Measurements from ENCODE around the gene EEF1A2.

Gene EEF1A2

DNA sequence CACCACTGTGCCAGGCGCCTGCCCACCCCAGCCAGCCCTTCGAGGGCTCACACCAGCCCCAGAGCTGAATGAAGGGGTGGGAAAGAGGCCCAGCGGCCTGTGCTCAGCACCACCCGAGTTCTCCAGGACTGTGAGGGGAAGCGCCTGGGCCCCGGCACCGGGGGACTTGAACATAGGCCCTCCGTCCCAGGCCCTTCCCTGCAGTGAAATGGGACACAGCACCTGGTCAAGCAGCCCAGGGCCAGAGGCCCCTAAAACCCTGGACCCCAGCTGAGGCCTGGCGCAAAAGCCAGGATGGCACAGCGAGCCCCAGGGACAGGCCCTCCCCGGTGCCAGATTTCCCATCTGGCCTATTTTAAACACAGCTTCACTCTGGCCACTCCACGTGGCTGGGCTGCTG is 30.5 kb downstream of the EEF1A2 start:
- H3K27ac ChIP-seq (ENCODE audit: low read length): no peak overlapping the region
- no peaks in the 10 kb centered on the region for H3K4me1 ChIP-seq (ENCODE audit: insufficient read depth, low read length)
- ATAC-seq (ENCODE audit: insufficient read depth, low read depth) (no peak), DNase-seq (no peak)
- H3K4me2 ChIP-seq (ENCODE audit: insufficient read depth, low read length): no peak overlapping the region
- H3K27me3 ChIP-seq (ENCODE audit: insufficient read depth, low read length, poor library complexity): no peaks in the 10 kb centered on the region
- no peak for TF ChIP-seq EZH2 (IDR thresholded peaks at IDR 0.05; ENCODE audit: borderline replicate concordance, low read depth, low read length, severe bottlenecking)
- TF ChIP-seq, protein P1, sequence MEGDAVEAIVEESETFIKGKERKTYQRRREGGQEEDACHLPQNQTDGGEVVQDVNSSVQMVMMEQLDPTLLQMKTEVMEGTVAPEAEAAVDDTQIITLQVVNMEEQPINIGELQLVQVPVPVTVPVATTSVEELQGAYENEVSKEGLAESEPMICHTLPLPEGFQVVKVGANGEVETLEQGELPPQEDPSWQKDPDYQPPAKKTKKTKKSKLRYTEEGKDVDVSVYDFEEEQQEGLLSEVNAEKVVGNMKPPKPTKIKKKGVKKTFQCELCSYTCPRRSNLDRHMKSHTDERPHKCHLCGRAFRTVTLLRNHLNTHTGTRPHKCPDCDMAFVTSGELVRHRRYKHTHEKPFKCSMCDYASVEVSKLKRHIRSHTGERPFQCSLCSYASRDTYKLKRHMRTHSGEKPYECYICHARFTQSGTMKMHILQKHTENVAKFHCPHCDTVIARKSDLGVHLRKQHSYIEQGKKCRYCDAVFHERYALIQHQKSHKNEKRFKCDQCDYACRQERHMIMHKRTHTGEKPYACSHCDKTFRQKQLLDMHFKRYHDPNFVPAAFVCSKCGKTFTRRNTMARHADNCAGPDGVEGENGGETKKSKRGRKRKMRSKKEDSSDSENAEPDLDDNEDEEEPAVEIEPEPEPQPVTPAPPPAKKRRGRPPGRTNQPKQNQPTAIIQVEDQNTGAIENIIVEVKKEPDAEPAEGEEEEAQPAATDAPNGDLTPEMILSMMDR (IDR thresholded peaks at IDR 0.05; ENCODE audit: borderline replicate concordance, extremely low read depth, low read length, poor library complexity, severe bottlenecking): no peak
- H3K9ac ChIP-seq (ENCODE audit: low read depth, low read length): no peak overlapping the region
- H2AFZ ChIP-seq (ENCODE audit: low read depth, low read length): no peak overlapping the region
- peaks cover 23% of the 10 kb centered on the region for H4K20me1 ChIP-seq (ENCODE audit: insufficient read depth, low read length)
- H3K9me3 ChIP-seq (ENCODE audit: insufficient read depth, low read length, severe bottlenecking): no peaks in the 10 kb centered on the region
- no peaks in the 10 kb centered on the region for H3K36me3 ChIP-seq (ENCODE audit: insufficient read depth, low read length)
- H3K79me2 ChIP-seq (ENCODE audit: insufficient read depth, low read length): no peaks in the 10 kb centered on the region
- no peak overlapping the region for H3K4me3 ChIP-seq (ENCODE audit: low read depth in 1 of 2, low read length in 2 of 2)

DNA sequence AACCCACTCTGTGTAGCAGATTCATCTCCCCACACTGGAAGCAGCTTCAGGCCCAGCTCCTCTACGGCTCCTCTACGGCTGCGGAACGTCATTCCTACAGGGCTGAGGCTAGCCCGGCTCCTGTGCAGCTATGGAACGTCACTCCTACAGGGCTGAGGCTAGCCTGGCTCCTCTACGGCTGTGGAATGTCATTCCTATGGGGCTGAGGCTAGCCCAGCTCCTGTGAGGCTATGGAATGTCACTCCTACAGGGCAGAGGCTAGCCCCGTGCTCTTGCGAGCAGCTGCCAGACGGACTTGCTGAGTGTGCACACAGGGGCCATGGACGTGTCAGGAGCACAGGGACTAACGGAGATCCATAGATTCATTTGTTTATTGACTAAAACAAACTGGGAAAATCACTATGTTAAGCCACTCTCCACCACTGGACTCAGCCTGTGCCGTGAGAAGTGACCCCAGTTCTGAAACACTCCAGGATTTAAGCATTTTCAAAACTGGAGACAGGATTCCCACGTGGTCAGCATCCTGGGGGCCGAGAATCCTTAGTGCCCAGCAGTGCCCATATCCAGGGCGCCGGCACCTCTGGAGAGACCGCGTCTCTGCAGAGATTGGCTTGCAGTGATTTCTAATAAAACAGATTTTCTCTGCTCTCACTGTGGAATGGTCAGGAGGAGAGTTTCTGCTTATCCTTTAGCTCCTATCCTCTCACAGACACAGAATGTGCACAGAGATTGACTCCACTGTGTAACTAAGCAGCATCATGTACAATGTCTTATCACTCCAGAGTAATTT is 31.4 kb downstream of the EEF1A2 start:
- H2AFZ ChIP-seq (ENCODE audit: low read depth, low read length): no peak overlapping the region
- no peaks in the 10 kb centered on the region for H3K27me3 ChIP-seq (ENCODE audit: insufficient read depth, low read length, poor library complexity)
- no peak overlapping the region for H3K4me3 ChIP-seq (ENCODE audit: low read depth in 1 of 2, low read length in 2 of 2)
- no peak overlapping the region for H3K4me2 ChIP-seq (ENCODE audit: insufficient read depth, low read length)
- ATAC-seq (ENCODE audit: insufficient read depth, low read depth) (no peak), DNase-seq (no peak)
- H3K36me3 ChIP-seq (ENCODE audit: insufficient read depth, low read length): no peaks in the 10 kb centered on the region
- no peak for TF ChIP-seq EZH2 (IDR thresholded peaks at IDR 0.05; ENCODE audit: borderline replicate concordance, low read depth, low read length, severe bottlenecking)
- TF ChIP-seq, protein P1 (IDR thresholded peaks at IDR 0.05; ENCODE audit: borderline replicate concordance, extremely low read depth, low read length, poor library complexity, severe bottlenecking): no peak
- H3K79me2 ChIP-seq (ENCODE audit: insufficient read depth, low read length): no peaks in the 10 kb centered on the region
- H3K27ac ChIP-seq (ENCODE audit: low read length): no peak overlapping the region
- H3K9ac ChIP-seq (ENCODE audit: low read depth, low read length): no peak overlapping the region
- H3K4me1 ChIP-seq (ENCODE audit: insufficient read depth, low read length): no peaks in the 10 kb centered on the region
- H3K9me3 ChIP-seq (ENCODE audit: insufficient read depth, low read length, severe bottlenecking): no peaks in the 10 kb centered on the region
- peaks cover 26% of the 10 kb centered on the region for H4K20me1 ChIP-seq (ENCODE audit: insufficient read depth, low read length)

DNA sequence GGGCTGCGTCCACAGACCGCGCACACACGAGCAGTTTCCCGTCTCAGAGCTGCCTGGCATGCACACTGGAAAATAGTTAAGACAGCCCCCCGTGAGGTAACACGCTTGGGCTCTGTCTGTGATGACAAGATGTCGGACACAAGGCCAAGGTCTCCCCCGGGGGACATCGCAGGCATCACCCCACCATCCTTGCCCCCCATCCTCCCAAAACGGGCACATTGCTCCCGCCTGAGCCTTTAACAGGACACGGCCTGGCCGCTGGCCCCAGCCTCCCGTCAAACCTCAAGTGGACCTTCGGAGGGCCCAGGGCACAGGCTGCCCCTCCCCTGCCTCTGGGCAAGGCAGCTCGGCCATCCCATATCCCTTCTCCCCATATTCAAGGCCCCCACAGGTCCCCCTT is 32.0 kb downstream of the EEF1A2 start:
- Histone ChIP-seq H3K27me3 (ENCODE audit: insufficient read depth, low read length, poor library complexity) (no peaks in the 10 kb centered on the region), H3K9ac (ENCODE audit: low read depth, low read length) (no peak overlapping the region), H2AFZ (ENCODE audit: low read depth, low read length) (no peak overlapping the region), H3K27ac (ENCODE audit: low read length) (no peak overlapping the region), H3K4me2 (ENCODE audit: insufficient read depth, low read length) (no peak overlapping the region), H3K9me3 (ENCODE audit: insufficient read depth, low read length, severe bottlenecking) (no peaks in the 10 kb centered on the region), H3K79me2 (ENCODE audit: insufficient read depth, low read length) (no peaks in the 10 kb centered on the region), H3K4me3 (ENCODE audit: low read depth in 1 of 2, low read length in 2 of 2) (no peak overlapping the region), H4K20me1 (ENCODE audit: insufficient read depth, low read length) (peaks cover 29% of the 10 kb centered on the region), H3K4me1 (ENCODE audit: insufficient read depth, low read length) (no peaks in the 10 kb centered on the region), H3K36me3 (ENCODE audit: insufficient read depth, low read length) (no peaks in the 10 kb centered on the region)
- ATAC-seq (ENCODE audit: insufficient read depth, low read depth): no peak
- no peak for TF ChIP-seq EZH2 (IDR thresholded peaks at IDR 0.05; ENCODE audit: borderline replicate concordance, low read depth, low read length, severe bottlenecking)
- TF ChIP-seq, protein P1 (IDR thresholded peaks at IDR 0.05; ENCODE audit: borderline replicate concordance, extremely low read depth, low read length, poor library complexity, severe bottlenecking): no peak
- DNase-seq: no peak

All from DND-41 (cell line).